GM12878 (cell line): ENCODE results near the gene HTT-AS. TPM values are rescaled to one million over a fixed set of nuclear protein-coding genes. Genes with fewer than 3 reads are reported as not detected.

ENCODE experiments used
- ATAC-seq: fragments of 200-7000 bp; cut with Tn5 transposase; 3 replicates; pipeline ENCODE4 v1.9.1; 2020; ENCODE audit warnings: mild to moderate bottlenecking, moderate library complexity
- BruUV-seq: library from RNA; stranded (reverse); fragments of 400-500 nt; replicated peaks from 2 replicates; lab custom pipeline; 2021; lab: Mats Ljungman, UMichigan
- CTCF ChIA-PET: fragments of 300-600 bp; sonication (Branson Sonifier 250); formaldehyde crosslinking; extraction: SDS; loops from one replicate; lab custom pipeline; 2021; ENCODE audit warnings: inconsistent platforms; lab: Yijun Ruan, JAX
- POLR2A ChIA-PET: fragments of 350-600 bp; formaldehyde crosslinking; extraction: SDS; loops from one replicate; lab custom pipeline; 2021; ENCODE audit warnings: inconsistent platforms; lab: Charles Lee
- RAD21 ChIA-PET: fragments of 300-600 bp; sonication (Branson Sonifier 250); formaldehyde crosslinking; loops from one replicate; lab custom pipeline; 2023; ENCODE audit warnings: antibody characterized with exemption; ENCODE audit not compliant: unreplicated experiment; lab: Charles Lee
- SMC1A ChIA-PET: fragments of 300-600 bp; sonication (Branson Sonifier 250); formaldehyde crosslinking; loops from one replicate; lab custom pipeline; 2023; ENCODE audit not compliant: unreplicated experiment, uncharacterized antibody; lab: Charles Lee
- DNase-seq: peaks from one replicate; pipeline ENCODE4 v3.0.0-alpha.2; 2011; ENCODE audit warnings: low read depth, low spot score
- FAIRE-seq: peaks from 3 replicates; lab custom pipeline; 2011; peaks lifted over from hg19 to GRCh38; lab: Jason Lieb, UNC
- H2AFZ ChIP-seq: 2 replicates; pipeline ENCODE4 v1.6.0; 2011; ENCODE audit warnings: low read depth, low read length, control low read depth; ENCODE audit not compliant: control insufficient read depth
- H3K27ac ChIP-seq: 2 replicates; pipeline ENCODE4 v1.5.1; 2011; ENCODE audit warnings: control low read depth; ENCODE audit not compliant: control insufficient read depth, insufficient read depth
- H3K27me3 ChIP-seq, 2 experiments: replicated peaks in 1 of 2; 2 replicates each; pipeline versions ENCODE4 v1.6.0 to v1.6.1; 2011; ENCODE audit warnings: low read length in 1 of 2; ENCODE audit not compliant: control insufficient read depth in 2 of 2, insufficient read depth in 2 of 2
- H3K36me3 ChIP-seq, 2 experiments: 2 replicates each; pipeline ENCODE4 v1.5.1; 2011; ENCODE audit warnings: low read length in 1 of 2; ENCODE audit not compliant: control insufficient read depth in 2 of 2, insufficient read depth in 2 of 2
- H3K4me1 ChIP-seq: 2 replicates; pipeline ENCODE4 v1.6.1; 2011; ENCODE audit warnings: mild to moderate bottlenecking, low read length, moderate library complexity, mixed read lengths; ENCODE audit not compliant: control insufficient read depth, insufficient read depth
- H3K4me2 ChIP-seq: 2 replicates; pipeline ENCODE4 v1.6.0; 2011; ENCODE audit warnings: control low read depth; ENCODE audit not compliant: control insufficient read depth, insufficient read depth
- H3K4me3 ChIP-seq: fragments of 200-600 bp; sonication (generic); 2 replicates; pipeline ENCODE4 v1.5.1; 2016
- H3K79me2 ChIP-seq: 2 replicates; pipeline ENCODE4 v1.6.0; 2011; ENCODE audit warnings: low read length; ENCODE audit not compliant: control insufficient read depth, insufficient read depth
- H3K9ac ChIP-seq: 2 replicates; pipeline ENCODE4 v1.8.0; 2011; ENCODE audit warnings: low read length, control low read depth, mixed read lengths; ENCODE audit not compliant: control insufficient read depth, insufficient read depth
- H3K9me3 ChIP-seq: replicated peaks from 3 replicates; pipeline ENCODE4 v1.5.1; 2011; ENCODE audit warnings: mild to moderate bottlenecking, low read length; ENCODE audit not compliant: control insufficient read depth, insufficient read depth
- H4K20me1 ChIP-seq: 2 replicates; pipeline ENCODE4 v1.6.0; 2011; ENCODE audit not compliant: control insufficient read depth, insufficient read depth
- CTCF ChIP-seq, 3 experiments: IDR thresholded peaks in 2 of 3; conservative IDR thresholded peaks in 1 of 3; 2 replicates each; pipeline ENCODE4 v1.5.1; 2011; ENCODE audit warnings: low read depth in 3 of 3, low read length in 3 of 3, mild to moderate bottlenecking in 3 of 3, control low read depth in 2 of 3, moderate library complexity in 2 of 3, inconsistent platforms in 1 of 3, mixed read lengths in 1 of 3; ENCODE audit not compliant: control insufficient read depth in 2 of 3, insufficient read depth in 1 of 3; ENCODE audit errors: extremely low read depth in 1 of 3
- EGR1 ChIP-seq, 2 experiments: IDR thresholded peaks; 1 replicate in 1 of 2; 2 replicates in 1 of 2; pipeline ENCODE4 v1.6.1; 2011 to 2012; ENCODE audit warnings: low read depth in 2 of 2, low read length in 2 of 2, borderline replicate concordance in 1 of 2, mild to moderate bottlenecking in 1 of 2, moderate library complexity in 1 of 2
- NRF1 ChIP-seq: conservative IDR thresholded peaks from 2 replicates; pipeline ENCODE4 v1.6.1; 2011; ENCODE audit warnings: mild to moderate bottlenecking, low read depth, low read length, improper control_type of control experiment
- TBL1XR1 ChIP-seq: IDR thresholded peaks from 2 replicates; pipeline ENCODE4 v1.6.1; 2012; ENCODE audit warnings: low read depth, low read length, improper control_type of control experiment
- WRNIP1 ChIP-seq: IDR thresholded peaks from 2 replicates; pipeline ENCODE4 v1.6.1; 2011; ENCODE audit warnings: low read depth, low read length, improper control_type of control experiment, borderline replicate concordance
- WGBS: methylation state at CpG from one replicate; pipeline ENCODE4 v1.1.6; 2016; ENCODE audit warnings: low lambda C conversion rate; ENCODE audit not compliant: insufficient replicate concordance, insufficient coverage; ENCODE audit errors: missing lambda C conversion rate; 5-methylcytosine and 5-hydroxymethylcytosine counted together
- in situ Hi-C: fragments of 300-500 bp; cut with MboI; formaldehyde crosslinking; loops from 9 replicates; pipeline ENCODE4 v1.14.3; 2018; ENCODE audit warnings: mixed read lengths
- intact Hi-C: fragments of 100-400 bp; cut with micrococcal nuclease; formaldehyde crosslinking; loops from one replicate; pipeline ENCODE4 v1.14.2; 2022; ENCODE audit not compliant: unreplicated experiment
- polyA plus RNA-seq, 11 experiments: library from polyadenylated mRNA; depleted of rRNA in 4 of 11; unstranded in 6 of 11; stranded (reverse) in 5 of 11; fragments of >200 nt; fragmentation: Nextera tagmentation in 4 of 11; fragmentation: Illumina TruSeq in 1 of 11; extraction: Ambion mirVana in 4 of 11; extraction: Trizol in 1 of 11; gene quantifications; 1 replicate in 1 of 11; 2 replicates in 10 of 11; pipeline versions ENCODE4 v1.2.1 to v1.2.3, GENCODE V29; 2011 to 2016; ENCODE audit warnings: inconsistent platforms in 2 of 11, missing spikeins in 2 of 11, low read depth in 1 of 11
- total RNA-seq, 4 experiments: library from RNA; depleted of rRNA in 3 of 4; stranded (reverse); fragments of >200 nt in 3 of 4; fragmentation: Illumina TruSeq in 1 of 4; extraction: Trizol in 1 of 4; gene quantifications; 2 replicates each; pipeline versions ENCODE4 v1.2.1 to v1.2.3, GENCODE V29; 2013 to 2021
- TF ChIP-seq, protein P1 (sequence below): fragments of 150-350 bp; IDR thresholded peaks from 2 replicates; pipeline ENCODE4 v1.6.1; 2016; ENCODE audit warnings: low read depth, low read length

HTT-AS gene
- total and polyA plus RNA-seq, 10 of the 15 experiments (the other 5 are each of a cell fraction or from before 2014, with no cell fraction given) = not detected

DNA sequence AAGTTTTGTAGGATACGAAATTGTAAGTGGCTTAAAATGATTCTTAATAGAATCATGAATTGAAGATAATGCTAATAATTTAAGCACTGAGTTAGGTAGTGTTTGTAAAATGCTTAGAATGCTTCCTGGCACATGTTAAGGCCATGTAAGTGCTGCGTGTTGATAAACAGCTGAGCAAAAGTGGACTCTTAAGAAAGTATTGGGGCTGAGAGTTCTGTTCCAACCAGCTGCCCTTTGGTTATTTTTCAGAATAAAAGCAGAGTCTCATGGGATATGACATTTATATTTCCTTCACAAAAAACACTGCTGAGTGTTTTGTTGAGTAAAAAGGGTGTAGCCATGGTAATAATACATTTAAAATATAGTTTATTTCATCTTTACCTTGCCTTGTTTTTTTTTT, 42.6 kb upstream of the HTT-AS start:
- Histone ChIP-seq H3K27me3 (no peaks in the 10 kb centered on the region), H3K9me3 (no peaks in the 10 kb centered on the region), H3K27ac (no peak overlapping the region), H3K4me2 (no peak overlapping the region), H3K36me3 (peaks cover 28 to 51% of the 10 kb centered on the region in 2 experiments), H4K20me1 (no peaks in the 10 kb centered on the region), H2AFZ (no peak overlapping the region), H3K4me3 (no peak overlapping the region), H3K4me1 (no peaks in the 10 kb centered on the region), H3K9ac (no peak overlapping the region), H3K79me2 (no peaks in the 10 kb centered on the region; the same call in 1 of the 2 replicates)
- no peak for TF ChIP-seq CTCF (IDR thresholded peaks at IDR 0.05 in 2 of 3, conservative IDR thresholded peaks at IDR 0.05 in 1 of 3; ENCODE audit: control insufficient read depth in 2 of 3, extremely low read depth in 1 of 3, insufficient read depth in 1 of 3, low read depth in 3 of 3, low read length in 3 of 3)
- TF ChIP-seq, protein P1, sequence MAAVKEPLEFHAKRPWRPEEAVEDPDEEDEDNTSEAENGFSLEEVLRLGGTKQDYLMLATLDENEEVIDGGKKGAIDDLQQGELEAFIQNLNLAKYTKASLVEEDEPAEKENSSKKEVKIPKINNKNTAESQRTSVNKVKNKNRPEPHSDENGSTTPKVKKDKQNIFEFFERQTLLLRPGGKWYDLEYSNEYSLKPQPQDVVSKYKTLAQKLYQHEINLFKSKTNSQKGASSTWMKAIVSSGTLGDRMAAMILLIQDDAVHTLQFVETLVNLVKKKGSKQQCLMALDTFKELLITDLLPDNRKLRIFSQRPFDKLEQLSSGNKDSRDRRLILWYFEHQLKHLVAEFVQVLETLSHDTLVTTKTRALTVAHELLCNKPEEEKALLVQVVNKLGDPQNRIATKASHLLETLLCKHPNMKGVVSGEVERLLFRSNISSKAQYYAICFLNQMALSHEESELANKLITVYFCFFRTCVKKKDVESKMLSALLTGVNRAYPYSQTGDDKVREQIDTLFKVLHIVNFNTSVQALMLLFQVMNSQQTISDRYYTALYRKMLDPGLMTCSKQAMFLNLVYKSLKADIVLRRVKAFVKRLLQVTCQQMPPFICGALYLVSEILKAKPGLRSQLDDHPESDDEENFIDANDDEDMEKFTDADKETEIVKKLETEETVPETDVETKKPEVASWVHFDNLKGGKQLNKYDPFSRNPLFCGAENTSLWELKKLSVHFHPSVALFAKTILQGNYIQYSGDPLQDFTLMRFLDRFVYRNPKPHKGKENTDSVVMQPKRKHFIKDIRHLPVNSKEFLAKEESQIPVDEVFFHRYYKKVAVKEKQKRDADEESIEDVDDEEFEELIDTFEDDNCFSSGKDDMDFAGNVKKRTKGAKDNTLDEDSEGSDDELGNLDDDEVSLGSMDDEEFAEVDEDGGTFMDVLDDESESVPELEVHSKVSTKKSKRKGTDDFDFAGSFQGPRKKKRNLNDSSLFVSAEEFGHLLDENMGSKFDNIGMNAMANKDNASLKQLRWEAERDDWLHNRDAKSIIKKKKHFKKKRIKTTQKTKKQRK = no peak
- no peak for TF ChIP-seq TBL1XR1
- TF ChIP-seq WRNIP1 = no peak
- no peak for TF ChIP-seq NRF1
- no peak for TF ChIP-seq EGR1 (IDR thresholded peaks at IDR 0.05; ENCODE audit: borderline replicate concordance in 1 of 2, low read depth in 2 of 2, low read length in 2 of 2)
- BruUV-seq = no TSS peak
- SMC1A ChIA-PET = interaction anchor here (0.6 to 1.9 kb wide), 3 partner anchors 10 to 340 kb away, joined by 3 to 7 read pairs (median 3); no protein-coding TSS in a partner anchor
- DNase-seq (no peak), FAIRE-seq (no peak), ATAC-seq (no peak)
- CTCF ChIA-PET = interaction anchor here (1.4 to 2.1 kb wide), 2 partner anchors 10 to 14 kb away, joined by 3 to 7 read pairs; no protein-coding TSS in a partner anchor
- RAD21 ChIA-PET = no interaction called here
- POLR2A ChIA-PET = no interaction called here
- intact Hi-C loops = no loop called here
- WGBS = 96% methylated on average over 2 of the region's 2 CpGs
- in situ Hi-C loops = no loop called here
